HG03159 (cell line): ENCODE results near the gene GPR84.

ENCODE experiments used
- ATAC-seq: cut with Tn5 transposase; IDR thresholded peaks from one replicate; pipeline ENCODE4 v1.9.1; 2021; ENCODE audit warnings: mild to moderate bottlenecking, moderate library complexity; ENCODE audit not compliant: unreplicated experiment

The GPR84 gene

DNA sequence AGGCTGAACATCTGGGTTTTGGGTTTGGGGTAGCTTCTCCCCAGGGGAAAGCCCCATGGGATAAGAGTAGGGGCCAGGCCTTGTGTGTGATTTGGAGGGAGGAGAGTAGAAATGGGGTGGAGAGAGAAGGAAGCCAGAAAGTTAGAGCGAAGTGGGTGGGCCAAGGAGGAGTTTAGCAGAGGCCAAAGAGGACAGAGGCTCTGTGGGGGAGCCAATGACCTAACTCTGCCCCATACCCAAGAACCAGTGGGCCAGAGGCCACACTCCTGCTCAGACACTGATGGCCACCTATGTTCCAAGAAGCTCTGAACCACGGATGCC, 10.9 kb upstream of the GPR84 start:
- ATAC-seq: no peak

GRCh38 chr12:54374562-54375258, 10.4 kb upstream of the GPR84 start:
- no peak for ATAC-seq

DNA sequence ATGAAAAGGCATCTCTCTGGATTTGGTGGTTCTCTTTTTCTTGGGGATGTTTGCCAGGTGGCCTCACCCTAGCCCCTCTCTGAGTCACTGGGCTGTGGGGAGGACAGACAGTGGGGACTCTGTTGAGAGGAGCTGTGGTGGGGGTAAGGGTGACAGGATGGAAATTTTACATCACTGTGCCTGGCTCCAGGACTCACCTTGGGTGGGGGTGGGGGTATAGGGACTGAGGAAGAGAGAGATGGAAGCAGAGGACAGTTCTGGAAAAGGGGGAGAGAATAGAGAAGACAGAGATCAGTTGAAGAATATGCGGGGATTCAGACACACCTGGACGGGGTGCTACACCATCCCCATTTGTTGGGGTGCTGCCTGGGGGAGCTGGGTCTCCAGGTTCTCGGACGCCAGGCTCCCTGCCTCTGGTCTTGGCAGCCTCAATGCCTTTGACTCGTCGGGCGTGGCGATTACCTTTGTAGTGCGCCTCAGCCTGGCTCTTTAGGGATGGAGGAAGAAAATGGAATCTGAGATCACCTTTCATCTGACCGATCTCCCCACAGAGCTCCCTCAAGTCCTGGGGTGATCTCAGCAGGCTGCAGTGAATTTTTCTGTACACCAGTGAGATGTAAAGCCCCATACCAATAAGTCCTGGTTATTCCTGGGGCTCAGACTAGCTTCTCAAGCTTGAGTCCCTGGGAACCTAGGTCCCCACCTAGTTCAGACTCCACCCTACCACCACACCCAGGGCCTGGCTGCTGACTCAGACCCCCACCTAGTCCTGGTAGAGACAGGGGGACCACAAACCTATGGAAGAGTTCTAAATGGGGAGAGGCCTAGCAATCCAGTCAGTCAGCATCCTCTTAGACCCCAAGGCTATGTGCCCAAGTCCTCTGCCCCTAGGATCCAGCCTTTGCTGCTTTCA, 9.6 kb upstream of the GPR84 start:
- ATAC-seq: no peak

GRCh38 chr12:54372113-54372806, 8.0 kb upstream of the GPR84 start:
- ATAC-seq: no peak

DNA sequence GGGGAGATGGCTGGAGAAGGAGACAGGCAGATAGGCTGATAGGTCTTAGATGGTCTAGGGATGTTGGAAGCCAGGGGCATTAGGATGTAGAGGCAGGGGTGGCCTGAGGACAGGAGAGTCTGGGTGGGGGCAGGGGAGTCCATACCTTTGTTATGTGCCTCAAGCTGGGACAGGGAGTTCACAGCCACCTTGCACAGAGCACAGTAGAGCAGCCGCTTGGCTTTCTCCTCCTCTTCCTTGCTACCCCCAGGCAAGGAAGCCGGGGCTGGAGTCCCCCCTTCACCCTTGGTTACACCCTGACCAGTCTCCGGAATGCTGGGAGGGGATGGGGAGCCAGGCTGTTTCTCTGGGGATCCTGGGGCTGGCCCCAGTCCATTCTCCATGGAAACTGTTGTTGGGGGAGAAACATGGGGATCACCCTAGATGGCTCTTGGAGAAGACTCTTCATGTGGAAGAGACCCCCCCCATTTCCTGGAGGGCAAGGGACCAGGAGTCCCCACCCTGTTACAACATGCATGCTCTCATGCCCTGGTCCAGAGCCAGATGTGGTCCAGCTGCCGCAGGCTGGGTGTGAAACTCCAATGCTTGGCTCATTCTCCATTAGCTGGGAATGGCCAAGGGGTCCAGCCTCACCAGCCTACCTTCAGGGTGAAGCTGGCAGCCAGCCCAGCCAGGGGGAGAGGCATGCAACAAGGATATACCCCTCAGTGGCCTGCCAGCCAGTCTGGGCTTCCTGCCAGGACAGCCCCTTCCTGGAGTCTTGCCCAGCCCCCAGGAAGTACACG, 7.2 kb upstream of the GPR84 start:
- no peak for ATAC-seq

DNA sequence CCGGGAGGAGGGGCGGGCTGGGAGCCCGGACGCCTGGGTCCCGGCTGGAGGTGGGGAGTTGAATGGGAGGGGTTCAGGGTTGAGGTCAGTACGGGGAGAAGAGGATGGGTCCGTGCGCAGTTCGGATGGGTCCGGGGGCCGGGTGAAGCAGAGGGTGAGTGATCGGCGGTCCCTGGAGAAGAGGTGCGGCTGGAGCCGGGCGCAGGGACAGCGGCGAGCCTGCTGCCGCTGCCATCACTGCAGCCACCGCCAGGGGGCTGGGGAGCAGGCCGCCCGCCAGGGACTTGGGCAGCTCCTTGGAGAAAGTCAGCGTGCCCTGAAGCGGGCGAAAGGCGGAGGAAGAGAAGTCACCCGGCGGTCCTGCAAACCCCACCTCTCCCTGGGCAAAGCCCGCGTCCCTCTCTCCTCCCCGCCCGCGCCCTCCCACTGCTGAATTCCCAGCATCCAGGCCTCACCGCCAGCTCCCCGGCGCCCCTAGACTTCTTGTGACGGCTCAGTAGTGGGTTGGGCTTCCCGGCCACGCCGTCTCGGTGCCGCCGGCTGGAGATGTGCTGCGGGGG, 6.0 kb upstream of the GPR84 start:
- no peak for ATAC-seq

DNA sequence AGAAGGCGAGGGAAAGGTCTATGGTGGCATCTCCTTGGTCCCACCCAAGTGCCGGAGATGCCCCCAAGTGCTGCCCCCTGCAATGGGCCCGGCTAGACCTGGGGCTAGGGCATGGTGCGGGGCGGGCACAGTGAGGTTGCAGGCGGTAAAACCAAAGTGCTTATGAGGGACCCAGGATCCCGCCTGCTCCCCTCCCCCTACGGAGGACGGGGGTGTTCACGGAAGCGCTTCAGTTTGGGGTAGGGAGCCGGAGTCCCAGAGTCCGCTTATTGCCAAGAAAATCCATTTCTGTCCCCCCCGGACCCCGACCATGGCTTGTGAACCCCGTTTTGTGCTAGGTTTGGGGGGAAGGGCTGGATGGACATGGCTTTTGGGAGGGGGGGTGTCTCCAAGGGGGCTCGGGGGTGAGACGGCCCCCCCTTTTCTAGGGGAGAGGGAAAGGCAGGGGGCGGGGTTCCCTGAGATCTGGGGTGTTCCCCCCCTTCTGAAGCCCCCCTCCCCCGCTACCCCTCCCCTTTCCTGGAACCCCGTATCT, 5.4 kb upstream of the GPR84 start:
- no peak for ATAC-seq

DNA sequence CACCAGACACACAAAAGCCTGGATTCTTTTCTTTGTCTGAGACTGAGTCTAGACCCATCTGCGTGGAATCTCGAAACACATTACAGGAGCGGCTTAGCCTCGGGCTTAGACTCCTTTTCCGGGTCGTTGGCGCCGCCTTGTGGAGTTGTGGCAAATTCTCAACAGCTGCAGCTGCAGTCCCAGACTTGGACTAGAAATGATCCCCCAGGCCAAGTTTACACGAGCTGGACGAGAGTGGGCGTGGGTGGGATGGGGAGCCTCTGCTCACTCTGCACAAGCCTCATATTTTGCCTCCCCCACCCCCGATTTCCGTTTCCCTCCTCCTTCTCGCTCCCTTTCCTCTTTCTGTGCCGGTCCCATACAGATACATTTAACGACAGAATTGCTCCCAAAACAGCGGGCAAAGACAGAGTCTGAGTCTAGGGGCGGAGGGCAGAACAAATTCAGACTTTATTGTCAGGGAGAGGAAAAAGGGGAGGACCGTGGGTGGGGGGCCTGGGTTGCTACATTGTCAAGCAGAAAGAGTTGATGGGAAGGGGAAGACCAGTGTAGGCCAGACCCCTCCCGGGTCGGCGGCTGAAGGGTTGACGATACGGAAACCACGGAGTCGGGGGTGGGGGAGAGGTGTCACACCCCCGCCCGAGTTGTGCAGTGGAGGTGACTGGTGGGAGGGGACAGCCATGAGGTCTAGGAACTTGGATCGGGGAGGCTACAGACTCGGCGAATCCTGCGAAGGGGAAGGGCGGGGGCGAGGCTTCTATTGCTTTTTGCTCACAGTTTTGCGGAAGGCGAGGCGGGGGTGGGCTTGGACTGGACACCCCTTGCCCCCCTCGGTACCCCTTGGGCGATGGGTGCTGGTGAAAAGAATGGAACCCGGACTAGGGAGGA, 4.7 kb upstream of the GPR84 start:
- ATAC-seq: peak; percentile 85

- ATAC-seq: peak; percentile 31
These were observed 3.9 kb upstream of the GPR84 start for GRCh38 chr12:54368025-54368708.

DNA sequence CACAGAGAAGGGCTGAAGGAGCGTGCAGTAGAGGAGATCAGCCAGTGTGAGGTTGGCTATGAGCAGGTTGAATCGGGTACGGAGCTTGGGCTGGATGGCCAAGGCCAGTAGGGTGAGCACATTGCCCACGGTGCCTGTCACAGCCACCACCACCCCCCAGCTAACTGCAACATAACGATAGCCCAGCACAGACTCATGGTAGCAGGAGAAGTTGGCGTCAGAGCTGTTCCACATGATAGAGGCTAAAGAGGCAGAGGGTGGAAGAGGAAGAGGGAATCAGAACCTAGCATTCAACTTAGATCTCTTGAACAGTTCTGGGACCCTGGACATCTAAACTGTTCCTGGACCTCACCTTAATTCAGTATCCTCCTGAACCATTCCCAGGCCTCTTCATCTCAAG, 668 bp downstream of the GPR84 start:
- ATAC-seq: no peak

DNA sequence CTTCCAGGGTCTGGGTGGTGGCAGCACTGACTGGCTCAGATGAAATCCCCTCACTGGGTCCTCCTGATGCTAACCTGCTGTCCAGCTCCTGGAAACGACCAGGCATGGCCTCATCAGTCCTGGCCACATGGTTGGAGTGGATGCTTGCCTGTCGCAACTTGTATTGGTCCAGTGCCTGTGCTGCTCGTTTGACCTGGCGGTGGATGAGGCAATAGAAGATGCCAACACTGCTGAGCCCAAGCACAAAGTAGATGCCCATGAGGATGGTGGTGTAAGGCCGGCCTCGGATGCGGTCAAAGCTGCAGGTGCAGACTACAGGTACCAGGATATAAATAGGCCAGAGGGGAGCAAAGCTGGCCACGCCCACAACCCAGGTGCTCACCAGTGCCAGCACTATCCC, 1.2 kb downstream of the GPR84 start:
- no peak for ATAC-seq

DNA sequence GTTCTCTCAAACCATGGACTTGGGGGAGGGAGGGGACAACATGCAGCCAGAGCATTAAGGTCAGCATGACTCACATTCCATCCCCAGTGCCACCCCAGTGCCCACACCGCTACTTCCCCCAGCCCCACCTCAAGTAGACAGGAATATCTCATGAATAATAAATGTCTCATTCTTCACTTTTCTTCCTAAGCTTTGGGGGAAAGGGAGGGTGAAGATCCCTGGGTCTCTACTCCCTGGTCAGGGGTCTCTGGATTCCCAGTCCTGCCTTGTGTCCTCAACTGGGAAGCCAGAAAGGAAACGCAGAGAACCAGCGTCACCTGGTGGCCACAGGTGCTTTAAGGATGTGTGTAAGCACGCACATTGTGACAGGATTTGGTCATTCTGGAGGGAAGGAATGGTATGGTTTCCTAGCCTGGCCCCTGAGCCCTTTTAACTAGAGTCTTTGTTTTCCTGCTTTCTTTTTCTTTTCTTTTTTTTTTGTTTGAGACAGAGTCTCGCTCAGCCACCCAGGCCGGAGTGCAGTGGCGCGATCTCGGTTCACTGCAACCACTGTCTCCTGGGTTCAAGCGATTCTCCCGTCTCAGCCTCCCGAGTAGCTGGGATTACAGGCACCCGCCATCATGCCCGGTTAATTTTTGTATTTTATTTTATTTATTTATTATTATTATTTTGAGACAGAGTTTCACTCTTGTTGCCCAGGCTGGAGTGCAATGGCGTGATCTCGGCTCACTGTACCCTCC, 3.4 kb downstream of the GPR84 start:
- no peak for ATAC-seq

DNA sequence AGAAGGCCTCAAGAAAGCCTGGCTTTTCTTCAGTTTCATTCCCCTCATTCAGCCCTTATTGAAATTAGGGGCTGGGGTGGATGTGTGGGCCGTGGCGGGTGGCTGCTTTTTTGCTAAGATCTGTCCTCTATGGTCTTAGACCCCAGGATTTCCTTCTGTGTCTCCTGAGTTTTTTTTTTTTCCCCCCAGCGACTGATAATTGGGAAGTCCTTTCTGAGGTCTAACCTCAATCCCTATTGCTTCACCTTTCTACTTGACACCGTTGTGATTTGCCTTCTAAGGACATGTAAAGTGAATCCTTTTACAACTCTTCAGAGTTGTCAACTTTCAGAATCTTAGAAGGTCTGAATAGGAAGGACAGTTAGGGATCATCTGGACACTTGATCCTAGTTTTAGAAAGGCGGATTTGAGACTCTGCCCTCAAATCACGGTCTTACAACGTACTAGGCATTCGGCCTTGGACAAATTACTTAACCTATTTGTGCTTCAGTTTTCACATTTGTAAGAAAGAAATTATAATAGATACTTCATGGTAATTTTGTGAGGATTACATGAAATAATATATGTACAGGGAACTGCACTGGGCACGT, 4.4 kb downstream of the GPR84 start:
- no peak for ATAC-seq

DNA sequence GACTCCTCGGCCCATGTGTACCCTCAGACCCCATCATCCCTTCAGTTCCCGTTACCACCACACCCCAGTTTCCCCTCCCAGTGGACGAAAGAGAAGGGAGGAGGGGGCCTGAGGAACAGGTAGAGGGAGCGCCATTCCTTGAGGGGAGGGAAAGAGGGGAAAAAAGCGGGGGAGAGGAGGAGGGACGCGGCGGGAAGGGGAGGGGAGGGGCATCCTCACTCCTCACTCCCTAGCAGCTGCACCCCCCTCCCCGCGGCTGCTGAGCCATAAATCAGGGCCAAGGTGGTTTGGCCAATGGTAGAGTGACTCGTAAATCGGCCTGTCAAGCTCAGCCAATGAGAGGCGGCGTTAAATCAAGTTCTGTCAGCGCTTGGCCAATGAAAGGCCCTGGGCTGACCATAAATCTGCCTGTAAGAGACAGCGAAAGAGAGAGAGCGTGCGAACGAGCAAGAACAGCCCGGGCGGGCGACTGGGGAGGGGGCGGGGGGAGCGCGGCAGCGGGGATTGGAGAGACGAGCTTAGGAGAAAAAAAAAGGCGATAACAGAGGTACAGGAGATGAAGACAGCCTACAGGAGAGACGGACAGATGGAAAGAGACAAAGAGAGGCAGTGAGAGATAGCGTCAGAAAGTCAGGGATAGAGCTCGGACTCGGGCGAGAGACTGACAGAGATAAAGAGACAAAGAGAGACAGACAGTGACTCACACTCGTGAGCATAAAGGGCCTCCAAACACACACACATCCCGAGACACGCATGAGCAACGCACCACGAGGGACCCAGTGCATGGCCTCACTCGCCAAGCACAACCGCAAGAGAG, 5.1 kb downstream of the GPR84 start:
- peak; percentile 98 for ATAC-seq

- ATAC-seq: no peak
These were observed 5.9 kb downstream of the GPR84 start for GRCh38 chr12:54358191-54358944.

DNA sequence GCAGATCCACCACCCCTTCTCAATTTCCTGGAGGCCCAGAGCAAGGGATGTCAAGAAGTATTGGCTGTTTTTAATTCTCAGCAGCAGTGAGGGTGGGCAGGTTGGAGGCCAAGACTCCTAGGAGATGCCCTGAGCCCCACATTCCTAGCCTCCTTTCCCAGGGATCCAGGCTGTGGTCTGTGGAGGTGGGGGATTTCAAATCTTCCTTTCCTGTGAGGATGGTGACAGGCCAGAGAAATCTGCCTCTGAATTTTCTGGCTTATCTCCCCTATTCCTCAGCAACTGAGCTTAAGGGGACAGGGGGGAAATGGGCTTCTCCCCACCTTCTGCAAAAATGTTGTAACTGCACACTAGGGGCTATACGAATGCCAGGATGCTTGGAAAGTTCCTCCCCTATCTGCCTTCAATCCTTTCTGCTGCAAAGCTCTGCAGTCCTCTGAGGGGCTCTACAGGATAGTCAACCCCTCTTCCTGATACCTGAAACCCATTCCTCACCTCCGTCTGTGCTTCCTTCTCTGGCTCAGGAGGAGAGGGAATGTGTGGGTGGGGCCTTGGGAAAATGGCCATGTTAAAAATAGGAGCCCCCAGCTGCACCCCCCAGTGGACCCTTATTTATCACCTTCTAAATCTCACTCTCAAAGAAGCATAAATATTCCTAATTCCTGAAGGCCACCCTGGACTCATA, 6.6 kb downstream of the GPR84 start:
- ATAC-seq: no peak
